ENCODE data around the gene STIM1.

The STIM1 gene

DNA sequence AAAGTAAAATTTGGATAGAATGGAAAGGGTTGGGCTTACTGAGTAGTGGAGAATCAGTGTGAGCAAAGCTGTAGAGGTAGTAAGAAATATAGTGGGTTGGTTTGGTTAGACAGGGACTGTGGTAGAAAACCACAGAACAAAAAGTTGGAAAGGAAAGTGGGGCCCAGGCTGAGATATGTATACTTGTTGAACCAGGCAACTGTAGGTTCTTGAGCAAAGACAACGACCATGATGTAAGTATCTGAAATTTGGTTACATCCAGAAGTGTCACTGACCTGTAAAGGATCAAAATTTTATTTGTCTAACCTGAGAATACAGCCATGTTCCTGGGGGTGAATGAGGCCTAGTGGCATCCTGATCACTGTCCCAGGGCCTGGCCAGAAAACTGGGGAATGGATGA, 114.1 kb downstream of the STIM1 start:
- TF ChIP-seq, protein P1, sequence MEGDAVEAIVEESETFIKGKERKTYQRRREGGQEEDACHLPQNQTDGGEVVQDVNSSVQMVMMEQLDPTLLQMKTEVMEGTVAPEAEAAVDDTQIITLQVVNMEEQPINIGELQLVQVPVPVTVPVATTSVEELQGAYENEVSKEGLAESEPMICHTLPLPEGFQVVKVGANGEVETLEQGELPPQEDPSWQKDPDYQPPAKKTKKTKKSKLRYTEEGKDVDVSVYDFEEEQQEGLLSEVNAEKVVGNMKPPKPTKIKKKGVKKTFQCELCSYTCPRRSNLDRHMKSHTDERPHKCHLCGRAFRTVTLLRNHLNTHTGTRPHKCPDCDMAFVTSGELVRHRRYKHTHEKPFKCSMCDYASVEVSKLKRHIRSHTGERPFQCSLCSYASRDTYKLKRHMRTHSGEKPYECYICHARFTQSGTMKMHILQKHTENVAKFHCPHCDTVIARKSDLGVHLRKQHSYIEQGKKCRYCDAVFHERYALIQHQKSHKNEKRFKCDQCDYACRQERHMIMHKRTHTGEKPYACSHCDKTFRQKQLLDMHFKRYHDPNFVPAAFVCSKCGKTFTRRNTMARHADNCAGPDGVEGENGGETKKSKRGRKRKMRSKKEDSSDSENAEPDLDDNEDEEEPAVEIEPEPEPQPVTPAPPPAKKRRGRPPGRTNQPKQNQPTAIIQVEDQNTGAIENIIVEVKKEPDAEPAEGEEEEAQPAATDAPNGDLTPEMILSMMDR (IDR thresholded peaks at IDR 0.05; ENCODE audit: low read depth, low read length) = no peak
- DNase-seq (ENCODE audit: extremely low read depth, low read depth) = no peak

DNA sequence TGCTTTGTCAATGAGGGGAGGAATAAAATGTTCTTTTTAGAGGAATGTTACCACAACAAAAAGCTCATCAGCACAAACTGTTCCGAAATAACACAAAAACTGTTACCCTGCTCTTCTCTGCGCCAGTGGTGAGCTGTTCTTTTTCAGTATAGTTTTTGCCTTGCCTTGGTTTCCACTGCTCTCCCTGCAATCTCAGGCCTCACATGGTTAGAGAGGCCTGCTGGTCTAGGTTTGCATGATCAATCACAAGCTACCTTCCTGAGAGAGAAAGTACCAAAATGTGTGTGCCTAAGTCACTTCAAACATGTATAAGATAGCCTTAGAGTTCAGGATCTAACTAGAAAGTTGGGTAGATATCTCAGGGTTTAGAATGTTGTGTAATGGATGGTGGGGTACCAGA, 114.6 kb downstream of the STIM1 start:
- TF ChIP-seq, protein P1 (IDR thresholded peaks at IDR 0.05; ENCODE audit: low read depth, low read length) = no peak

DNA sequence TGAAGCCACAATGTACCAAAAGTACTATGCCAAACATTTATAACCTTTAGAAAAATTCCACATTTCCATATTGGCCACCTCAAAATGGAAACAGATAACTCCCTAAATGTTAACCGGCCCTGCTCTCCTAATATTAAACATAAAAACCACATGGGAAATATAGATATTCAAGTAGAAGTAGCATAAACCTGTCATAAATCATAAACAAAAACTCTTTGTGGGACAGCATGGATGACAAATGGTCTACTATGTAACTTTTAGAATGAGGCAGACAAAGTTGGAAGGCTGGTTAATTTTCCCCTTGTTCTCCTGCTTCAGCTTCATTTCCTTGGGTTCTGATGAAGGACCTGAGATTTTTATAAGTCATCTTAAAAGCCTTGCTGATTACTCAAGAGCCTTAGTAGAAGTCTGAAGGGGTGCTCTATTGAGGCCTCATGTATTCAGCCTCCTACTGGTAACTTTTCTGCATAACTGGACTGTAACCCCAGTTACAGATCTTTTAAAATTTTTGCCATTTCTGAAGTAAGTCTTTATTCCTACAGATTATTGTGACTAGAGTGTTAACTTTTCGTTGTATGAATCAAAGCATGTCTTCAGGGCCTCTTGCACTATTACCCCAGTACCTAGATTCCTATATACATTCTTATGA, 116.4 kb downstream of the STIM1 start:
- TF ChIP-seq, protein P1 (IDR thresholded peaks at IDR 0.05; ENCODE audit: low read depth, low read length) = no peak; the same call in none of the 2 replicates
- DNase-seq (ENCODE audit: extremely low read depth, low read depth) = no peak

More for the DNA sequence above, 114.6 kb downstream of the STIM1 start:
- DNase-seq (ENCODE audit: extremely low read depth, low read depth) = no peak

DNA sequence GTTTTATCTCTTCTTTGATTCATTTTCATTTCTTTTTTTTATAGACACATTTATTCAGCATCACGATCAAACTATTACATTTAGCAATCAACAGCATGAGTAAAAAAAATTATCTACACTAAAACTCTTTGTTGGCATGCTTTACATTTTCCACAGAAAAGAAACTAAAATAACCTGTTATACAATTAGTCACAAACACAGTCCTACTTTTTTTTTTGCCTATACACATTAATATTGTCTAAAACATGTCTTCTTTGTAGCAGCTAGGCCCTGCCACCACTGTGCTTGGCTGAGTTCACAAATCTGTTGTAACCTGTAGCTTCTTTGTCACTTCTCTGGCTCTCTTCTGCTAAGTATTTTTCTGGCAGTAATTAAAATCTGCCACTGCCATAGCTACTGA, 117.0 kb downstream of the STIM1 start:
- TF ChIP-seq, protein P1 (IDR thresholded peaks at IDR 0.05; ENCODE audit: low read depth, low read length) = no peak
- DNase-seq (ENCODE audit: extremely low read depth, low read depth) = no peak

DNA sequence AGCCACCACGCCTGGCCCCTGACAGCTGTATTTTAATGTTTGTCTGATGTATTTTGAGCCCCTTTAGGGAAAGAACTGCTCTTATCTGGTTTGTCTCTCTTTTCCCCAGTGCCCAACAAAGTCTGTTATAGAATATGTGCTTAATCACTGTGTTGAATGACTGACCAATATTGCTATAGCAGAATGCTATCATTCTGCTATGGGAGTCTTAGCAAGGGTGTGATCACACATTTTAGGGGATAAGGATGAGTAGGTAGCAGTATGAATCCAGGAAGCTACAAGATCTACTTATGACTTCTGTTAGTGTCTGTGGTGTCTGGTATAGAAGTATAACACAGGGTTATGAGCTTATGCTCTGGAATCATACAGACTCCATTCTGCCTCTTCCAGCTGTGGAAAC, 121.6 kb downstream of the STIM1 start:
- DNase-seq (ENCODE audit: extremely low read depth, low read depth) = no peak
- TF ChIP-seq, protein P1 (IDR thresholded peaks at IDR 0.05; ENCODE audit: low read depth, low read length) = no peak

DNA sequence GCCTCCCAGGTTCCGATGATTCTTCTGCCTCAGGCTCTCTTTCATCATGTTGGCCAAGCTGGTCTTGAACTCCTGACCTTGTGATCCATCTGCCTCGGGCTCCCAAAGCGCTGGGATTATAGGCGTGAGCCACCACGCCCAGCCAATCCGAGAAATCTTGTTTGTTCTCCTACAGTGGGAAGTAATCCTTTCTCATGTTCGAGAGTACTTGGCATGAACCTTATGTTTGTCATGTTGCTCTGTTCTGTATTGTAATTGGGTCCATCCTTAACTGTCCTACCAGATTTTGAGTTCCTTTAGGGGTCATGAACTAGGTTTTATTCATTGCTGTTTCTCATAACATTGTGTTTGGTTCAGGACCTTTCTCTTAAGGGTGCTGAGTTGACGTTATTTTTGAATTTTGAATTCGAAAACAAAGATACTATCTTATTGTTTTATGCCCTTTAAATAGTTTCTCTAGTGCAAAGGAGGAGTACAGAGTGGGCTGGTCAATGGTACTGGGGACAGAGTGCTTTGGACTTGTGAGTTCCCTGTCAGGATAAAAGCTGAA, 125.7 kb downstream of the STIM1 start:
- TF ChIP-seq, protein P1 (IDR thresholded peaks at IDR 0.05; ENCODE audit: low read depth, low read length) = no peak
- DNase-seq (ENCODE audit: extremely low read depth, low read depth) = no peak

DNA sequence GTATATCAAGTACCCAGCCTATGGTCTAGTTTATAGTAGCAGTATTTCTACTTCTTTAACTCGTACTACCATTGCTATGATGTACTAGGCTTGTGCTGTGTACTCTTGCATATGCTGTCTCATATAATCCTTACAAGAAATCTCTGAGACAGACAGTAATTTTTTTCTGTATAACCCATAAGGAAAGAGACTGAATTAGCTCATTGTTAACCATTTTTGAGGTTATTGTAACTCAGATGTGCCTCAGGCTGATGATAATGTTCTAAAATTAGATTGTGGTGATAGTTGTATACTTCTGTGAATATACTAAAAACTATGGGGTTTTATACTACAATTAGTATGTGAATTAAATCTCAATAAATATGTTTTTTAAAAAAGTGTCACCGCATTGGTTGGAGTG, 127.0 kb downstream of the STIM1 start:
- TF ChIP-seq, protein P1 (IDR thresholded peaks at IDR 0.05; ENCODE audit: low read depth, low read length) = no peak
- no peak for DNase-seq (ENCODE audit: extremely low read depth, low read depth)

Data from AG09319 (cell line).